MCF 10A (cell line): ENCODE measurements around the gene PRR35. TPM values are rescaled to one million over a fixed set of nuclear protein-coding genes. Genes with fewer than 3 reads are reported as not detected.

Source experiments
- BruUV-seq: library from RNA; stranded (reverse); fragments of 400-500 nt; replicated peaks from 2 replicates; lab custom pipeline; 2021; lab: Mats Ljungman, UMichigan
- CTCF ChIA-PET: fragments of 300-600 bp; sonication (Branson Sonifier 250); formaldehyde crosslinking; extraction: SDS; loops from one replicate; lab custom pipeline; 2021; ENCODE audit warnings: antibody characterized with exemption, inconsistent platforms; lab: Yijun Ruan, JAX
- POLR2A ChIA-PET: fragments of 300-600, 350-650 bp; sonication (Branson Sonifier 250); formaldehyde crosslinking; extraction: SDS; loops from one replicate; lab custom pipeline; 2020; ENCODE audit warnings: antibody characterized with exemption, inconsistent platforms; lab: Yijun Ruan, JAX
- DNase-seq: peaks from one replicate; pipeline ENCODE4 v3.0.0-alpha.2; 2018; ENCODE audit not compliant: unreplicated experiment
- H3K27ac Mint-ChIP-seq: one replicate; pipeline ENCODE4 v1.8.0; 2022; ENCODE audit warnings: mild to moderate bottlenecking, low read depth, mixed read lengths; ENCODE audit not compliant: unreplicated experiment
- H3K27me3 Mint-ChIP-seq: one replicate; pipeline ENCODE4 v1.8.0; 2022; ENCODE audit warnings: mixed read lengths; ENCODE audit not compliant: insufficient read depth, unreplicated experiment
- H3K36me3 Mint-ChIP-seq: one replicate; pipeline ENCODE4 v1.8.0; 2022; ENCODE audit warnings: mild to moderate bottlenecking, moderate library complexity, mixed read lengths; ENCODE audit not compliant: insufficient read depth, unreplicated experiment
- H3K4me1 Mint-ChIP-seq: one replicate; pipeline ENCODE4 v1.8.0; 2022; ENCODE audit warnings: mixed read lengths; ENCODE audit not compliant: insufficient read depth, unreplicated experiment
- H3K4me3 Mint-ChIP-seq: one replicate; pipeline ENCODE4 v1.8.0; 2022; ENCODE audit warnings: mild to moderate bottlenecking, moderate library complexity, mixed read lengths; ENCODE audit not compliant: unreplicated experiment
- H3K9me3 Mint-ChIP-seq: one replicate; pipeline ENCODE4 v1.8.0; 2022; ENCODE audit warnings: mixed read lengths; ENCODE audit not compliant: unreplicated experiment
- CTCF ChIP-seq: fragments of 200-600 bp; IDR thresholded peaks from one replicate; pipeline ENCODE4 v1.8.0; 2022; ENCODE audit warnings: antibody characterized with exemption, mild to moderate bottlenecking; ENCODE audit not compliant: unreplicated experiment
- intact Hi-C: fragments of 100-400 bp; cut with micrococcal nuclease; formaldehyde crosslinking; loops from 2 replicates; pipeline ENCODE4 v1.14.1; 2022
- total RNA-seq: library from RNA; stranded (reverse); gene quantifications from 2 replicates; pipeline ENCODE4 v1.2.3, GENCODE V29; 2022

The PRR35 gene
- total RNA-seq, 1 experiment from 2014 or later: not detected

GRCh38 chr16:598823-599739 is 38.9 kb downstream of the PRR35 start:
- POLR2A ChIA-PET: interaction anchor here (1.1 kb wide), 1 partner anchor 11 kb away, joined by 3 read pairs; no protein-coding TSS in a partner anchor
- H3K9me3 Mint-ChIP-seq: no peaks in the 10 kb centered on the region
- no peak for DNase-seq
- intact Hi-C loops: no loop called here
- H3K27me3 Mint-ChIP-seq: no peaks in the 10 kb centered on the region
- H3K27ac Mint-ChIP-seq: no peak overlapping the region
- TF ChIP-seq CTCF: no peak
- peaks cover 48% of the 10 kb centered on the region for H3K36me3 Mint-ChIP-seq
- H3K4me1 Mint-ChIP-seq: peaks cover 20% of the 10 kb centered on the region
- H3K4me3 Mint-ChIP-seq: no peak overlapping the region
- CTCF ChIA-PET: no interaction called here
- no TSS peak for BruUV-seq

DNA sequence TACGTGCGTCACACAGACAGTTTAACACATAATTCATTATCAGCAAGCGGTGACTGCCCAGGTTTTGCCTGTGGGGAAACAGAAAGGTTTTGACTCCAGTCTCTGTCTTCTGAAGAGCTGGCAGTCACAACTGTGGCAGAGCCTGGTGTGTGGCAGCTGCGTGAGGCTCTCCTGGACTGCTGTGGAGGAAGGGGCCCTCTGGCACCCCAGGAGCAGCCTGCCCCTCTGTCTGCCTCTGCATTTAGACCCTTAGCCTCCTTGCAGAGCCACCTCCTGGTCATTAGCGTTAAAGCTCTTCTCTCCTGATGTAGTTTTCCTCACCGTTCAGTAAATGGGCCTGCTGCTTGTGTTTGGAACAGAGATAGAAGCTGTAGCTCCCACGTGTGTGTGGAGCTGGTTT is 40.6 kb downstream of the PRR35 start:
- ChIA-PET CTCF (interaction anchor here (0.6 to 1.3 kb wide), 5 partner anchors 10 to 1033 kb away, joined by 3 to 5 read pairs (median 3); partner anchors contain the start of gene METTL26), POLR2A (interaction anchor here (0.9 to 1.7 kb wide), 5 partner anchors 10 to 70 kb away, joined by 3 to 6 read pairs (median 3); no protein-coding TSS in a partner anchor)
- H3K36me3 Mint-ChIP-seq: peaks cover 42% of the 10 kb centered on the region
- no peaks in the 10 kb centered on the region for H3K27me3 Mint-ChIP-seq
- H3K4me3 Mint-ChIP-seq: no peak overlapping the region
- DNase-seq: no peak
- H3K27ac Mint-ChIP-seq: no peak overlapping the region
- no TSS peak for BruUV-seq
- TF ChIP-seq CTCF: no peak
- no peaks in the 10 kb centered on the region for H3K9me3 Mint-ChIP-seq
- peaks cover 13% of the 10 kb centered on the region for H3K4me1 Mint-ChIP-seq
- intact Hi-C loops: no loop called here

DNA sequence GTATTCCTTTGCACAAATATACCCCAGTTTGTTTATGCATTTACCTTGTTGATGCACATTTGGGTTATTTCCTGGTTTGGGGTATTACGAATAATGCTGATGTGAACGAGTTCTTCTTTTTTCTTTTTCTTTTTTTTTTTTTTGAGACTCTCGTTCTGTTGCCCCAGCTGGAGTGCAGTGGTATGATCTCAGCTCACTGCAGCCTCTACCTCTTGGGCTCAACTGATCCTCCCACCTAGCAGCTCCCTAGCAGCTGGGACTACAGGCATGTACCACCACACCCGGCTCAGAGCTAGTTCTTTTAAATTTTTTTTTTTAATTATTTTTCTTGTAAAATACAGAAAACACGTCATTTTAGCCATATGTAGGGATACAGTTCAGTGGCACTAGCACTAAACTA is 43.7 kb downstream of the PRR35 start:
- Mint-ChIP-seq H3K36me3 (peaks cover 18% of the 10 kb centered on the region), H3K4me3 (no peak overlapping the region), H3K27ac (no peak overlapping the region), H3K4me1 (no peaks in the 10 kb centered on the region), H3K9me3 (no peaks in the 10 kb centered on the region), H3K27me3 (no peaks in the 10 kb centered on the region)
- ChIA-PET POLR2A (no interaction called here), CTCF (no interaction called here)
- no peak for TF ChIP-seq CTCF
- BruUV-seq: no TSS peak
- DNase-seq: no peak
- intact Hi-C loops: no loop called here

- Mint-ChIP-seq H3K27me3 (no peaks in the 10 kb centered on the region), H3K9me3 (no peaks in the 10 kb centered on the region), H3K4me3 (no peak overlapping the region), H3K27ac (no peak overlapping the region), H3K36me3 (peaks cover 17% of the 10 kb centered on the region), H3K4me1 (peaks cover 15% of the 10 kb centered on the region)
- no peak for TF ChIP-seq CTCF
- ChIA-PET CTCF (interaction anchor here (0.5 kb wide), 1 partner anchor 35 kb away, joined by 3 read pairs; no protein-coding TSS in a partner anchor), POLR2A (interaction anchor here (1.9 kb wide), 1 partner anchor 15 kb away, joined by 4 read pairs; no protein-coding TSS in a partner anchor)
- intact Hi-C loops: no loop called here
- BruUV-seq: no TSS peak
- no peak for DNase-seq
Measured at GRCh38 chr16:606656-607307, 46.6 kb downstream of the PRR35 start.
